Left ventricle myocardium superior (tissue), 1 donor: ENCODE data around the gene DYNLT3. TPM values are rescaled to one million over a fixed set of nuclear protein-coding genes. Genes with fewer than 3 reads are reported as not detected.
A peak's percentile ranks its signal among the peaks of the same experiment; 100 is the strongest.

Experiments used
- ATAC-seq: fragments of 200-7000 bp; cut with Tn5 transposase; one replicate; pipeline ENCODE4 v1.9.1; 2020; ENCODE audit warnings: mild to moderate bottlenecking, moderate library complexity
- DNase-seq: peaks from one replicate; pipeline ENCODE4 v3.0.0-alpha.2; 2020
- intact Hi-C: fragments of 100-400 bp; cut with micrococcal nuclease; formaldehyde crosslinking; loops from one replicate; pipeline ENCODE4 v1.11.0; 2022
- total RNA-seq: library from RNA; stranded (reverse); fragmentation: NEBNext Ultra II Directional; extraction: Animal tissue kit (Norgen Biotek cat#: 25700); gene quantifications from one replicate; pipeline ENCODE4 v1.2.1, GENCODE V29; 2021
- donor health status: DM: no; HTN: yes; CAD: no; lungs with severe emphysema.

The DYNLT3 gene
- total RNA-seq, 1 donor from 2014 or later = 14.0 TPM

- no peak for ATAC-seq
- DNase-seq = no peak
- intact Hi-C loops = no loop called here
These were observed 46.7 kb downstream of the DYNLT3 start for GRCh38 chrX:37800717-37801116.

- ATAC-seq = no peak
- no peak for DNase-seq
- intact Hi-C loops = no loop called here
These were observed 47.4 kb downstream of the DYNLT3 start for GRCh38 chrX:37799936-37800335.

- intact Hi-C loops = no loop called here
- ATAC-seq (peak; percentile 66), DNase-seq (no peak)
These were observed 50.6 kb downstream of the DYNLT3 start for GRCh38 chrX:37796805-37797204.

- no peak for ATAC-seq
- intact Hi-C loops = no loop called here
These were observed 51.1 kb downstream of the DYNLT3 start for GRCh38 chrX:37796310-37796709.

More at GRCh38 chrX:37796310-37796709, 51.1 kb downstream of the DYNLT3 start:
- no peak for DNase-seq

Other genes starting within 250 kb of the DYNLT3 start
- gene XK, start 161.8 kb downstream of the DYNLT3 start, total RNA-seq = 8.7 TPM
- gene CYBB, start 67.5 kb downstream of the DYNLT3 start, total RNA-seq = 20.4 TPM
- not detected for gene SYTL5, start 159.0 kb upstream of the DYNLT3 start, total RNA-seq